K562 (cell line): ENCODE results near the gene ACSF3. TPM values are rescaled to one million over a fixed set of nuclear protein-coding genes. Genes with fewer than 3 reads are reported as not detected.

ENCODE experiments used
- ATAC-seq: fragments of 200-7000 bp; cut with Tn5 transposase; 3 replicates; pipeline ENCODE4 v1.9.1; 2020; ENCODE audit warnings: moderate library complexity
- BruUV-seq: library from RNA; stranded (reverse); fragments of 400-500 nt; replicated peaks from 2 replicates; lab custom pipeline; 2021; lab: Mats Ljungman, UMichigan
- CTCF ChIA-PET: fragments of 300-600 bp; formaldehyde crosslinking; extraction: SDS; loops from one replicate; lab custom pipeline; 2021; ENCODE audit warnings: low intra/inter-chr PET ratio; lab: Yijun Ruan, JAX
- POLR2A ChIA-PET: fragments of 300-600, 350-650 bp; sonication (Branson Sonifier 250); formaldehyde crosslinking; extraction: SDS; loops from one replicate; lab custom pipeline; 2021; ENCODE audit warnings: antibody characterized with exemption, inconsistent platforms; lab: Yijun Ruan, JAX
- DNase-seq, 4 experiments: peaks; one replicate each; pipeline versions ENCODE4 v3.0.0 to v3.0.0-alpha.2; 2011 to 2018; ENCODE audit warnings: low spot score in 3 of 4, mixed read lengths in 3 of 4; ENCODE audit errors: extremely low read depth in 1 of 4
- FAIRE-seq: peaks from 2 replicates; lab custom pipeline; 2011; peaks lifted over from hg19 to GRCh38; lab: Jason Lieb, UNC
- H2AFZ ChIP-seq: 2 replicates; pipeline ENCODE4 v1.6.0; 2011; ENCODE audit warnings: low read depth, low read length, control low read depth, inconsistent platforms
- H3K27ac ChIP-seq: fragments of 200-600 bp; 3 replicates; pipeline ENCODE4 v1.8.0; 2011; ENCODE audit warnings: low read depth, mild to moderate bottlenecking, control low read depth, inconsistent platforms, low read length, moderate library complexity, mixed read lengths; ENCODE audit errors: extremely low read depth
- H3K27me3 ChIP-seq, 2 experiments: fragments of 300-600 bp in 1 of 2; 2 replicates in 1 of 2; 3 replicates in 1 of 2; pipeline versions ENCODE4 v1.6.0 to v1.8.0; 2011; ENCODE audit warnings: inconsistent platforms in 2 of 2, low read length in 2 of 2, mild to moderate bottlenecking in 1 of 2, mixed read lengths in 1 of 2, moderate library complexity in 1 of 2; ENCODE audit not compliant: control insufficient read depth in 2 of 2, insufficient read depth in 2 of 2
- H3K36me3 ChIP-seq: fragments of 300-600 bp; 3 replicates; pipeline ENCODE4 v1.8.0; 2011; ENCODE audit warnings: mild to moderate bottlenecking, low read length, inconsistent platforms; ENCODE audit not compliant: control insufficient read depth, insufficient read depth
- H3K4me1 ChIP-seq, 2 experiments: fragments of 200-600 bp in 1 of 2; replicated peaks in 1 of 2; 2 replicates in 1 of 2; 3 replicates in 1 of 2; pipeline versions ENCODE4 v1.5.1 to v1.8.0; 2011; ENCODE audit warnings: inconsistent platforms in 2 of 2, low read length in 2 of 2, mild to moderate bottlenecking in 1 of 2, mixed read lengths in 1 of 2, moderate library complexity in 1 of 2; ENCODE audit not compliant: control insufficient read depth in 2 of 2, insufficient read depth in 2 of 2
- H3K4me2 ChIP-seq: 2 replicates; pipeline ENCODE4 v1.6.1; 2011; ENCODE audit warnings: low read length, control low read depth, inconsistent platforms, mixed read lengths; ENCODE audit not compliant: insufficient read depth
- H3K4me3 ChIP-seq: fragments of 200-600 bp; sonication (generic), shearing (Covaris generic); 2 replicates; pipeline ENCODE4 v1.5.1; 2016; ENCODE audit warnings: control low read depth, inconsistent platforms
- H3K79me2 ChIP-seq: fragments of 200-600 bp; 3 replicates; pipeline ENCODE4 v1.8.0; 2011; ENCODE audit warnings: low read length, inconsistent platforms; ENCODE audit not compliant: control insufficient read depth, insufficient read depth
- H3K9ac ChIP-seq, 2 experiments: 2 replicates each; pipeline versions ENCODE4 v1.6.0 to v1.6.1; 2011; ENCODE audit warnings: low read depth in 2 of 2, low read length in 2 of 2, control low read depth in 1 of 2, inconsistent platforms in 1 of 2, mild to moderate bottlenecking in 1 of 2, mixed read lengths in 1 of 2; ENCODE audit not compliant: insufficient read depth in 1 of 2
- H3K9me1 ChIP-seq: one replicate; pipeline ENCODE4 v1.6.0; 2011; ENCODE audit warnings: inconsistent platforms, mild to moderate bottlenecking, low read length, moderate library complexity; ENCODE audit not compliant: control insufficient read depth, insufficient read depth
- H3K9me3 ChIP-seq: replicated peaks from 2 replicates; pipeline ENCODE4 v1.5.1; 2011; ENCODE audit warnings: low read depth, low read length, inconsistent platforms; ENCODE audit not compliant: control insufficient read depth, insufficient read depth
- H4K20me1 ChIP-seq: replicated peaks from 2 replicates; pipeline ENCODE4 v1.6.1; 2011; ENCODE audit warnings: low read length, inconsistent platforms, mixed read lengths; ENCODE audit not compliant: control insufficient read depth, insufficient read depth
- BACH1 ChIP-seq: fragments of 200-800 bp; sonication (Bioruptor generic); IDR thresholded peaks from 2 replicates; pipeline ENCODE4 v1.6.1; 2016; ENCODE audit warnings: missing genetic modification characterization, missing compliant biosample characterization
- CAMTA2 ChIP-seq: fragments of 250-450 bp; sonication (Bioruptor Pico); conservative IDR thresholded peaks from 2 replicates; pipeline ENCODE4 v1.5.1; 2022
- CBFA2T2 ChIP-seq: fragments of 450-650 bp; conservative IDR thresholded peaks from 2 replicates; pipeline ENCODE4 v1.6.1; 2017; ENCODE audit warnings: mild to moderate bottlenecking
- CCNT2 ChIP-seq: IDR thresholded peaks from 2 replicates; pipeline ENCODE4 v1.6.1; 2011; ENCODE audit warnings: borderline replicate concordance, low read depth, mild to moderate bottlenecking, moderate library complexity, mixed read lengths, low read length; ENCODE audit not compliant: insufficient read length; ENCODE audit errors: extremely low read depth
- CREM ChIP-seq: IDR thresholded peaks from 2 replicates; pipeline ENCODE4 v1.6.1; 2014; ENCODE audit warnings: antibody characterized with exemption, low read depth
- CUX1 ChIP-seq: fragments of 200-800 bp; sonication (Bioruptor generic); IDR thresholded peaks from 2 replicates; pipeline ENCODE4 v1.6.1; 2016; ENCODE audit warnings: missing genetic modification characterization, missing compliant biosample characterization
- HDAC2 ChIP-seq: fragments of 450-650 bp; IDR thresholded peaks from 2 replicates; pipeline ENCODE4 v1.6.1; 2016; ENCODE audit warnings: mild to moderate bottlenecking
- NR3C1 ChIP-seq: sonication (generic); formaldehyde crosslinking; IDR thresholded peaks from 2 replicates; pipeline ENCODE4 v1.8.1; 2022; ENCODE audit warnings: missing genetic modification reagents
- SNAPC5 ChIP-seq: fragments of 250-450 bp; sonication (Bioruptor Pico); IDR thresholded peaks from 2 replicates; pipeline ENCODE4 v1.8.0; 2021; ENCODE audit warnings: moderate library complexity, mild to moderate bottlenecking, inconsistent platforms
- THRAP3 ChIP-seq: fragments of 450-650 bp; IDR thresholded peaks from 2 replicates; pipeline ENCODE4 v1.6.1; 2016; ENCODE audit warnings: mild to moderate bottlenecking, inconsistent platforms, borderline replicate concordance
- ZFP30 ChIP-seq: fragments of 250-450 bp; sonication (Bioruptor Pico); IDR thresholded peaks from 2 replicates; pipeline ENCODE4 v1.8.0; 2022; ENCODE audit warnings: moderate library complexity, mild to moderate bottlenecking, inconsistent platforms, borderline replicate concordance
- ZNF347 ChIP-seq: fragments of 450-650 bp; formaldehyde crosslinking; IDR thresholded peaks from 2 replicates; pipeline ENCODE4 v1.4.0; 2020; ENCODE audit warnings: low read depth, mild to moderate bottlenecking, moderate library complexity
- WGBS: fragments of 100-300 bp; shearing (Covaris generic); methylation state at CpG from one replicate; pipeline ENCODE4 v1.1.6; 2016; ENCODE audit warnings: low coverage, mixed read lengths; ENCODE audit not compliant: insufficient coverage; ENCODE audit errors: missing lambda C conversion rate; 5-methylcytosine and 5-hydroxymethylcytosine counted together
- in situ Hi-C: fragments of 300-500 bp; cut with MboI; formaldehyde crosslinking; loops from 4 replicates; pipeline ENCODE4 v1.15.0; 2018; ENCODE audit warnings: inconsistent platforms, mixed read lengths
- intact Hi-C: fragments of 100-400 bp; cut with micrococcal nuclease; formaldehyde crosslinking; loops from 2 replicates; pipeline ENCODE4 v1.14.2; 2022
- polyA plus RNA-seq, 8 experiments: library from polyadenylated mRNA; depleted of rRNA in 4 of 8; stranded (reverse) in 5 of 8; unstranded in 3 of 8; fragments of >200 nt; fragmentation: Nextera tagmentation in 2 of 8; fragmentation: Illumina TruSeq in 1 of 8; extraction: Ambion mirVana in 2 of 8; extraction: Trizol in 1 of 8; gene quantifications; 2 replicates each; pipeline versions ENCODE4 v1.2.1 to v1.2.3, GENCODE V29; 2011 to 2014; ENCODE audit warnings: inconsistent platforms in 1 of 8, missing spikeins in 1 of 8
- total RNA-seq, 7 experiments: library from RNA; depleted of rRNA in 6 of 7; stranded (reverse); fragments of >200 nt in 6 of 7; fragmentation: Illumina TruSeq in 2 of 7; extraction: Trizol in 2 of 7; gene quantifications; 2 replicates each; pipeline versions ENCODE4 v1.2.1 to v1.2.3, GENCODE V29; 2011 to 2021; ENCODE audit warnings: low replicate concordance in 1 of 7
- TF ChIP-seq, protein P1 (sequence below): fragments of 450-650 bp; IDR thresholded peaks from 2 replicates; pipeline ENCODE4 v1.7.1; 2018; ENCODE audit warnings: mild to moderate bottlenecking, low read depth; ENCODE audit not compliant: partially characterized antibody

The ACSF3 gene
- total and polyA plus RNA-seq, 9 of the 15 experiments (the other 6 are each of a cell fraction or from before 2014, with no cell fraction given) = 0.77 to 32.8 (median 14.7) TPM

- no TSS peak for BruUV-seq
- intact Hi-C loops (no loop called here), in situ Hi-C loops (no loop called here)
- Histone ChIP-seq H3K4me2 (no peak overlapping the region), H2AFZ (no peak overlapping the region), H3K27ac (no peak overlapping the region), H3K9me1 (no peaks in the 10 kb centered on the region), H3K79me2 (no peaks in the 10 kb centered on the region; the same call in 2 of the 3 replicates), H3K36me3 (peaks cover 72% of the 10 kb centered on the region), H3K4me1 (peaks cover 13 to 24% of the 10 kb centered on the region in 2 experiments; a peak in 4 of 5 replicates), H3K4me3 (no peak overlapping the region), H3K27me3 (no peaks in the 10 kb centered on the region), H3K9ac (no peak overlapping the region), H4K20me1 (no peaks in the 10 kb centered on the region; the same call in 1 of the 2 replicates), H3K9me3 (no peaks in the 10 kb centered on the region)
- ChIA-PET CTCF (no interaction called here), POLR2A (no interaction called here)
- no peak for DNase-seq
- ATAC-seq = no peak
- 90% methylated on average over 11 of the region's 14 CpGs for WGBS
- FAIRE-seq = no peak
- TF ChIP-seq, protein P1, sequence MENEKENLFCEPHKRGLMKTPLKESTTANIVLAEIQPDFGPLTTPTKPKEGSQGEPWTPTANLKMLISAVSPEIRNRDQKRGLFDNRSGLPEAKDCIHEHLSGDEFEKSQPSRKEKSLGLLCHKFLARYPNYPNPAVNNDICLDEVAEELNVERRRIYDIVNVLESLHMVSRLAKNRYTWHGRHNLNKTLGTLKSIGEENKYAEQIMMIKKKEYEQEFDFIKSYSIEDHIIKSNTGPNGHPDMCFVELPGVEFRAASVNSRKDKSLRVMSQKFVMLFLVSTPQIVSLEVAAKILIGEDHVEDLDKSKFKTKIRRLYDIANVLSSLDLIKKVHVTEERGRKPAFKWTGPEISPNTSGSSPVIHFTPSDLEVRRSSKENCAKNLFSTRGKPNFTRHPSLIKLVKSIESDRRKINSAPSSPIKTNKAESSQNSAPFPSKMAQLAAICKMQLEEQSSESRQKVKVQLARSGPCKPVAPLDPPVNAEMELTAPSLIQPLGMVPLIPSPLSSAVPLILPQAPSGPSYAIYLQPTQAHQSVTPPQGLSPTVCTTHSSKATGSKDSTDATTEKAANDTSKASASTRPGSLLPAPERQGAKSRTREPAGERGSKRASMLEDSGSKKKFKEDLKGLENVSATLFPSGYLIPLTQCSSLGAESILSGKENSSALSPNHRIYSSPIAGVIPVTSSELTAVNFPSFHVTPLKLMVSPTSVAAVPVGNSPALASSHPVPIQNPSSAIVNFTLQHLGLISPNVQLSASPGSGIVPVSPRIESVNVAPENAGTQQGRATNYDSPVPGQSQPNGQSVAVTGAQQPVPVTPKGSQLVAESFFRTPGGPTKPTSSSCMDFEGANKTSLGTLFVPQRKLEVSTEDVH = no peak
- no peak for TF ChIP-seq CCNT2
- TF ChIP-seq CAMTA2 (CRISPR knock-in tag) = no peak
- no peak for TF ChIP-seq HDAC2
- no peak for TF ChIP-seq CUX1 (CRISPR knock-in tag)
- no peak for TF ChIP-seq CBFA2T2
- TF ChIP-seq ZNF347 (CRISPR knock-in tag) = no peak
- TF ChIP-seq ZFP30 (CRISPR knock-in tag) = no peak
- TF ChIP-seq BACH1 (tag) = no peak
- TF ChIP-seq CREM = no peak
- no peak for TF ChIP-seq NR3C1 (CRISPR knock-in tag)
- no peak for TF ChIP-seq SNAPC5 (CRISPR knock-in tag)
- no peak for TF ChIP-seq THRAP3
These were observed 17.0 kb downstream of the ACSF3 start for GRCh38 chr16:89110641-89111040.
